ENCODE data around the gene REV3L.

- TF ChIP-seq CTCF (IDR thresholded peaks at IDR 0.05; ENCODE audit: low read depth, low read length, poor library complexity, severe bottlenecking): no peak
- TF ChIP-seq EZH2phosphoT487 (IDR thresholded peaks at IDR 0.05; ENCODE audit: borderline replicate concordance, low read length): no peak
These were observed 47.6 kb upstream of the REV3L start for GRCh38 chr6:111530667-111531066.
